H1 (cell line): ENCODE measurements around the gene C2CD4C. TPM values are rescaled to one million over a fixed set of nuclear protein-coding genes. Genes with fewer than 3 reads are reported as not detected.

ENCODE experiments used
- polyA plus RNA-seq, 7 experiments: library from polyadenylated mRNA; depleted of rRNA in 3 of 7; stranded (reverse) in 5 of 7; unstranded in 2 of 7; fragments of >200 nt in 5 of 7; fragments of 200-250 nt in 2 of 7; gene quantifications; 1 replicate in 5 of 7; 2 replicates in 1 of 7; 4 replicates in 1 of 7; pipeline versions ENCODE4 v1.2.1 to v1.2.3, GENCODE V29; 2011 to 2013; ENCODE audit warnings: missing spikeins in 2 of 7, mixed read lengths in 2 of 7
- total RNA-seq: library from RNA; stranded (reverse); fragmentation: NEBNext Ultra II Directional; extraction: Animal tissue kit (Norgen Biotek cat#: 25700); gene quantifications from 2 replicates; pipeline ENCODE4 v1.2.1, GENCODE V29; 2021
- TF ChIP-seq, protein P1 (sequence below): fragments of 300-600 bp; sonication (generic); IDR thresholded peaks from 2 replicates; pipeline ENCODE4 v1.7.1; 2012; ENCODE audit warnings: low read length, moderate library complexity, mild to moderate bottlenecking, inconsistent platforms; ENCODE audit not compliant: insufficient replicate concordance

C2CD4C gene
- total and polyA plus RNA-seq, 2 of the 8 experiments (the other 6 are each of a cell fraction or from before 2014, with no cell fraction given): 3.8 to 6.3 TPM

GRCh38 chr19:439167-439900 lies 30.4 kb upstream of the C2CD4C start (continued):
- TF ChIP-seq, protein P1, sequence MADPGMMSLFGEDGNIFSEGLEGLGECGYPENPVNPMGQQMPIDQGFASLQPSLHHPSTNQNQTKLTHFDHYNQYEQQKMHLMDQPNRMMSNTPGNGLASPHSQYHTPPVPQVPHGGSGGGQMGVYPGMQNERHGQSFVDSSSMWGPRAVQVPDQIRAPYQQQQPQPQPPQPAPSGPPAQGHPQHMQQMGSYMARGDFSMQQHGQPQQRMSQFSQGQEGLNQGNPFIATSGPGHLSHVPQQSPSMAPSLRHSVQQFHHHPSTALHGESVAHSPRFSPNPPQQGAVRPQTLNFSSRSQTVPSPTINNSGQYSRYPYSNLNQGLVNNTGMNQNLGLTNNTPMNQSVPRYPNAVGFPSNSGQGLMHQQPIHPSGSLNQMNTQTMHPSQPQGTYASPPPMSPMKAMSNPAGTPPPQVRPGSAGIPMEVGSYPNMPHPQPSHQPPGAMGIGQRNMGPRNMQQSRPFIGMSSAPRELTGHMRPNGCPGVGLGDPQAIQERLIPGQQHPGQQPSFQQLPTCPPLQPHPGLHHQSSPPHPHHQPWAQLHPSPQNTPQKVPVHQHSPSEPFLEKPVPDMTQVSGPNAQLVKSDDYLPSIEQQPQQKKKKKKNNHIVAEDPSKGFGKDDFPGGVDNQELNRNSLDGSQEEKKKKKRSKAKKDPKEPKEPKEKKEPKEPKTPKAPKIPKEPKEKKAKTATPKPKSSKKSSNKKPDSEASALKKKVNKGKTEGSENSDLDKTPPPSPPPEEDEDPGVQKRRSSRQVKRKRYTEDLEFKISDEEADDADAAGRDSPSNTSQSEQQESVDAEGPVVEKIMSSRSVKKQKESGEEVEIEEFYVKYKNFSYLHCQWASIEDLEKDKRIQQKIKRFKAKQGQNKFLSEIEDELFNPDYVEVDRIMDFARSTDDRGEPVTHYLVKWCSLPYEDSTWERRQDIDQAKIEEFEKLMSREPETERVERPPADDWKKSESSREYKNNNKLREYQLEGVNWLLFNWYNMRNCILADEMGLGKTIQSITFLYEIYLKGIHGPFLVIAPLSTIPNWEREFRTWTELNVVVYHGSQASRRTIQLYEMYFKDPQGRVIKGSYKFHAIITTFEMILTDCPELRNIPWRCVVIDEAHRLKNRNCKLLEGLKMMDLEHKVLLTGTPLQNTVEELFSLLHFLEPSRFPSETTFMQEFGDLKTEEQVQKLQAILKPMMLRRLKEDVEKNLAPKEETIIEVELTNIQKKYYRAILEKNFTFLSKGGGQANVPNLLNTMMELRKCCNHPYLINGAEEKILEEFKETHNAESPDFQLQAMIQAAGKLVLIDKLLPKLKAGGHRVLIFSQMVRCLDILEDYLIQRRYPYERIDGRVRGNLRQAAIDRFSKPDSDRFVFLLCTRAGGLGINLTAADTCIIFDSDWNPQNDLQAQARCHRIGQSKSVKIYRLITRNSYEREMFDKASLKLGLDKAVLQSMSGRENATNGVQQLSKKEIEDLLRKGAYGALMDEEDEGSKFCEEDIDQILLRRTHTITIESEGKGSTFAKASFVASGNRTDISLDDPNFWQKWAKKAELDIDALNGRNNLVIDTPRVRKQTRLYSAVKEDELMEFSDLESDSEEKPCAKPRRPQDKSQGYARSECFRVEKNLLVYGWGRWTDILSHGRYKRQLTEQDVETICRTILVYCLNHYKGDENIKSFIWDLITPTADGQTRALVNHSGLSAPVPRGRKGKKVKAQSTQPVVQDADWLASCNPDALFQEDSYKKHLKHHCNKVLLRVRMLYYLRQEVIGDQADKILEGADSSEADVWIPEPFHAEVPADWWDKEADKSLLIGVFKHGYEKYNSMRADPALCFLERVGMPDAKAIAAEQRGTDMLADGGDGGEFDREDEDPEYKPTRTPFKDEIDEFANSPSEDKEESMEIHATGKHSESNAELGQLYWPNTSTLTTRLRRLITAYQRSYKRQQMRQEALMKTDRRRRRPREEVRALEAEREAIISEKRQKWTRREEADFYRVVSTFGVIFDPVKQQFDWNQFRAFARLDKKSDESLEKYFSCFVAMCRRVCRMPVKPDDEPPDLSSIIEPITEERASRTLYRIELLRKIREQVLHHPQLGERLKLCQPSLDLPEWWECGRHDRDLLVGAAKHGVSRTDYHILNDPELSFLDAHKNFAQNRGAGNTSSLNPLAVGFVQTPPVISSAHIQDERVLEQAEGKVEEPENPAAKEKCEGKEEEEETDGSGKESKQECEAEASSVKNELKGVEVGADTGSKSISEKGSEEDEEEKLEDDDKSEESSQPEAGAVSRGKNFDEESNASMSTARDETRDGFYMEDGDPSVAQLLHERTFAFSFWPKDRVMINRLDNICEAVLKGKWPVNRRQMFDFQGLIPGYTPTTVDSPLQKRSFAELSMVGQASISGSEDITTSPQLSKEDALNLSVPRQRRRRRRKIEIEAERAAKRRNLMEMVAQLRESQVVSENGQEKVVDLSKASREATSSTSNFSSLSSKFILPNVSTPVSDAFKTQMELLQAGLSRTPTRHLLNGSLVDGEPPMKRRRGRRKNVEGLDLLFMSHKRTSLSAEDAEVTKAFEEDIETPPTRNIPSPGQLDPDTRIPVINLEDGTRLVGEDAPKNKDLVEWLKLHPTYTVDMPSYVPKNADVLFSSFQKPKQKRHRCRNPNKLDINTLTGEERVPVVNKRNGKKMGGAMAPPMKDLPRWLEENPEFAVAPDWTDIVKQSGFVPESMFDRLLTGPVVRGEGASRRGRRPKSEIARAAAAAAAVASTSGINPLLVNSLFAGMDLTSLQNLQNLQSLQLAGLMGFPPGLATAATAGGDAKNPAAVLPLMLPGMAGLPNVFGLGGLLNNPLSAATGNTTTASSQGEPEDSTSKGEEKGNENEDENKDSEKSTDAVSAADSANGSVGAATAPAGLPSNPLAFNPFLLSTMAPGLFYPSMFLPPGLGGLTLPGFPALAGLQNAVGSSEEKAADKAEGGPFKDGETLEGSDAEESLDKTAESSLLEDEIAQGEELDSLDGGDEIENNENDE: no peak
- TF ChIP-seq, all 59 proteins: peak for 0
